Endometrial microvascular endothelial cells (primary cell): Measurements from ENCODE around the gene DSCAM. TPM values are rescaled to one million over a fixed set of nuclear protein-coding genes. Genes with fewer than 3 reads are reported as not detected.

Experiments
- in situ Hi-C: cut with HindIII; loops from 2 replicates; pipeline ENCODE4 v1.10.0; 2017; ENCODE audit warnings: low sequenced_read_pairs, low pct_unique_long_range_greater_than_20kb; ENCODE audit errors: inconsistent ontology term
- total RNA-seq: library from RNA; depleted of rRNA; stranded (reverse); fragments of >200 nt; gene quantifications from one replicate; pipeline ENCODE4 v1.2.3, GENCODE V29; 2015; ENCODE audit errors: inconsistent ontology term

DSCAM gene
- total RNA-seq, 1 donor from 2014 or later = not detected

DNA sequence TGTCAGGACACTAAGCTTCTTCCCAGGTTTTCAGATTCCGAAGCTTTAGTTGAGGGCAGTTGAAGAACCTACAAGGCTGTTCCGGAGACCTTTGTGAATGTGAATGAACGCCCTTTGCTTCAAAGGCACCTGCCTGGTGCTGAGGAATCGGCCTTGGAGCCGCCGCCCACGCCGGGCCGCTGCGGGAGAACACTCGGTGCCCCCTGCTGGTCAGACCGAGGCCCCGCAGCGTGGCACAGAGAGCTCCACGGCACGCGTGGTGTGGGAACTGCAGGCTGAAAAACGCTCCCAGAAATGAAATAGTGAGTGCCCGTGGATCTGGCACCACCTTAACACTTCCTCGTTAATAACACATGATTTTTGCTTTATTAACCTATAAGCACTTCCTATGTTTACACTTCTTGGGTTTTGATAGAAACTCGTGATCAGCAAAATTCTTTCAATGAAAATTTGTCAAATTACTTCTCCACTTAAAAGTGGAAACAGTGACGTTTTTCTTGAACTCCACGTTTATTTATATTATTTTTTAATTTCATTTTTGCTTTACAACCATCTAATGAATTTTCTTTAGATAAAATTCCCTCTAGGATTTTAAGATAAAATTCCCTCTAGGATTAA, 460.6 kb downstream of the DSCAM start:
- in situ Hi-C loops = no loop called here

- in situ Hi-C loops = no loop called here
Observed at GRCh38 chr21:40385883-40386282, 461.1 kb downstream of the DSCAM start.

- in situ Hi-C loops = no loop called here
Observed at GRCh38 chr21:40383951-40384350, 463.0 kb downstream of the DSCAM start.

DNA sequence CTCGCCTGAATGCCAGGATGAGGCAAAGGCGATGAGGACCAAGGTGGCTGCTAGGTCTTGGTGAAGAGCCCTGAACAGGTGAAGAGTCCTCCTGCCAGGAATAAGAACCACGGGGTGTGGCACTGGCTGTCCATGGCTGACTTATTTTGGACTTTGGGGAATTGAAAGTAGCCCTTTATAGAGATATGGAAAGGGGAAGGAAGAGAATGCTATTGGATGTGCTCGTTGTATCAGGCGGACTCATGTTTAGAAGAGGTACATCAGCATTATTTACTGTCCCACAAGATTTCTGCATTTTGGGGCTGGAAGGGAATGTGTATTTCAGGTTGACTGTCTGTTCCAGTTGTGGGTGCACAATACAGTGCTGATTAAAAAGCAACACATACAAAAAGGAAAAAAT, 465.8 kb downstream of the DSCAM start:
- in situ Hi-C loops = no loop called here

GRCh38 chr21:40379881-40380810, 466.8 kb downstream of the DSCAM start:
- in situ Hi-C loops = no loop called here

DNA sequence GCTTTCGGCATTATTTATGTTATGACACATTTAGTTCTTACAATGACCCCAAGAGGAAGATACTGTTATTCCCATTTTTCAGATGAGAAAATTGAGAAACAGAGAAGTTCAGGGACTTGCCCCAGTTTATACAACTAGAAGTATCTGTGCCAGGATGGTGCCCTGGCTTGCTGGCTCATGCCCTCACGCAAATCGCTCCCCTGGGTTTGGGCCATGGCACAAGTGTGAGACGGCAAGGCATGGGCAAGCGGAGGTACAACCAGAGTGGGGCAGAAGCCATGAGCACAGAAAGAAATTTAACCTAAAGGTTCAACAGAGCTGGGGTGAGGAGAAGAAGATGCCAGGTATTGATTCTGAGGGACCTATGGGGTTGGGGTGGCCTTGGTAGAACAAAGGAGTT, 469.8 kb downstream of the DSCAM start:
- in situ Hi-C loops = no loop called here

- in situ Hi-C loops = no loop called here
Observed at GRCh38 chr21:40373761-40374160, 473.2 kb downstream of the DSCAM start.

DNA sequence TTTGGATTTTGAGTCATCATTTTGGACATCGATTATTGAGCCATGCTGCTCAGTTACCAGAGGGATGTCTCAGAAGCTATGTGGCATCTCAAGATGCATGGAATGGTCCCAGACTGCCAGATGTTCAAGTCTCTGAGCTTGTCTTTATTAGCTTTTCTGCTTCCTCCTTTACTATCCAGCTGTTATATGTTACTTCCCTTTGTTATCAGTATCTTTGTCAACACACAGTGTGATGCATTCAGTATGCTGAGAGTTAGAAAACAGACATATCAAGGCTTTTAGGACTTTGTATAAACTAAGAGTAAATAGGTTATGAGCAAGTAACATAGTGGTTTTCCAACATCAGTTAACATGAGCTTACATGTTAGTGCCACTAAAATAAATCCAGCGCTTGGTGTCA, 474.5 kb downstream of the DSCAM start:
- in situ Hi-C loops = no loop called here

DNA sequence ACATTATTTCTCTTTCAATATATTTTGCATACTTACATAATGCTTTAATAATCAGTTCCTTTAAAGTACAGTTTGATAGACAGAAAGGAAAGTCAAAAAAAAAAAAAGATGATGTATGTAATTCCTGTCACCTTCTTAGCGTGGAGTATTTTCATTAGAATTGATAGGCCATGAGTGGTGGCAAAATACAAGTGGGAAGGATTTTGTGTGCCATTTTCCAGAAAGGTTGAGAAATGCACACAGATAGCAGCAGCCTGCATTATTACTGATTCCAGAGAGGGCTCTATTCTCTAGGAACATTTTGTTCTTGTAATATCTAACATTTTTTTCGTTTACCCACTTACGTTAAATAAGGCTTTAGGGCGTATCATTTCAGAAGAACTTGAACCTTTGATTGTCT, 475.6 kb downstream of the DSCAM start:
- in situ Hi-C loops = no loop called here

DNA sequence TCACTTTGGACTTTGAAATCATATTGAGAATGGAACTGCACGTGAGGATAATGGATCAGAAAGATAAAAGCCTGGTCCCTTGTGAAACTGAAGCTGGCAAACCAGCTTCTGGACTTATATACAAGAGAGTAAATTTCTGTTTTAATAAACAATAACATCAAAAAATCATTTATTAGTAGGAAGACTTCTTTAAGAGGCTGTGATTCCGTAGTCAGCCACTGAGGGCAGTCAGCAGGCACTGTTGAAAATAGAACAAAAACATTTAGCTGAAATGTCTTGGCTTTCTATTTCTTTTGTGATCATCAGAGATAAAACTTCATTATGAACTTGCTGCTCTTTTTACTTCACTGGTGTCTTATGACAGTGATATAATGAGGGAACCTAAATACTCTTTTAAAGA, 490.3 kb downstream of the DSCAM start:
- in situ Hi-C loops = no loop called here

DNA sequence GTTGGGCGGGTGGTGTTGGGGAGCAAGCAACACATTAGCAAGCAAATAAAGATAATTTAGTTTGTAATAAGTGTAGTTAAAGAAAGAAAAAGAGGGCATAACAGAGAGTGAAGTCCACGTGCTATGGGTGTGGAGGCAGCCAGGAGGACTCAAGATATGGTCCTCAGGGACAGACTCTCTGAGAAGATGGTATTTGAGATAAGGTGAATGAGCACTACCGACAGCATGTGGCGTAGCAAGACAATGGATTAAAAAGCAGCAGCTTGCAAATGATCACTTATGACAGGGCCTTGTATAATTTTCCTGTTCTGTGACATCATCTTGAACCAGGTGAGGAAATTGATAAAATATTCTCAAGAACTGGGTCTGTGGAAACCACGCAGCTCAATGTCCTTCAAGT, 491.9 kb downstream of the DSCAM start:
- in situ Hi-C loops = no loop called here

GRCh38 chr21:40351006-40351405, 496.0 kb downstream of the DSCAM start:
- in situ Hi-C loops = no loop called here

- in situ Hi-C loops = no loop called here
Observed at GRCh38 chr21:40349591-40349990, 497.4 kb downstream of the DSCAM start.

- in situ Hi-C loops = no loop called here
Observed at GRCh38 chr21:40345711-40346321, 501.1 kb downstream of the DSCAM start.

DNA sequence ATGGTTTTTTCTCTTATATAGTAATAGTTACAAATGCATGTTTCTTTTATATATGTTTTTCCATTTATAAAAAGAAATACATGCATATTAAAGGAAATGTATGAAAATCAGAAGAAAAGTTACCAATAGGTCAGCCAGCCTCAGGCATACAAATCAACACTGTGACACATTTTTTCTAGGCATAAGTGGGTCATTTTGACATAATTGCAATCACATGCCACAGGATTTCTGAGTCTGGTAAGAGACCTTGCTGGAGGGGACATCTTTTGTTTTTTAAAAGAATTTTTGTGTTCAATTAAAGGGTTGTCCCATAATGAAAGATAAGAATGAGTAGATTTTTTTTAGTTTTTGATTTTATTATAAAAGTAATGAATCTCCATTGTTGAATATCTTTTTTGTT, 506.6 kb downstream of the DSCAM start:
- in situ Hi-C loops = no loop called here

DNA sequence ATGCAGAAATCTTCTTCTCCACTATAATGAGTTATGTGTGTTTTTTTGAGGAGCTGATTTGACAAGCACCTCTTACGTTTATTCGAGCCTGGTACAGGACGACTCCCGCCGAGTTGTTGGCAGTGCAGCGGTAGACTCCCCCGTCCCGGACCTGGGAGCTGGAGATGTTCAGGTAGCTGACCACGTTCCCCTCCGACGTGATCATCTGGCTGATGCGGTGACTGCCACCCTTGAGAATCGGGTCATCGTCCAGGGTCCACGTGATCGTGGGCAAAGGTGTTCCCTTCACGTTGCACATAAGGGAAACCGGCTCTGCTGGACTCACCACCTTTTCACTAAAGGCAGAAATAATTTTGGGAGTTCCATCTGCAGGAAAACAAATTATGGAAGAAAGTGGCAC, 507.9 kb downstream of the DSCAM start:
- in situ Hi-C loops = no loop called here

DNA sequence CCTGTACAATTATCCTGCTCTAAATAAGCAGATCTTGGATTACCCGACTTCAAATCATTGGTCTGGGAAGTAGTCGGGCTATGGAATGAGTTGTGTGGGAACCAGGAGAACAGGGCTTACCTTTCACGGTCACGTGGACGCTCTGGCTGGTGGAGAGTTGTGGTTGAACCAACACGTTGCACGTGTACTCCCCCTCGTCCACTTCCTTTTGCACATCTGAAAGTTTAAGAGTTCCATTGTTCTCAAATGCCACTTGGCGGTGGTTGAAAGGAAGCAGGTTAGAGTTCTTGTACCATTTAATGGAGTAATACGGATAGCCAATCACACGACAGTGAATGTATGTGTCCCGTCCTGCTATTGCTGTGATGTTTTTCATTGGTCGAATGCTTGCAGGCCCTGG, 509.0 kb downstream of the DSCAM start:
- in situ Hi-C loops = no loop called here

DNA sequence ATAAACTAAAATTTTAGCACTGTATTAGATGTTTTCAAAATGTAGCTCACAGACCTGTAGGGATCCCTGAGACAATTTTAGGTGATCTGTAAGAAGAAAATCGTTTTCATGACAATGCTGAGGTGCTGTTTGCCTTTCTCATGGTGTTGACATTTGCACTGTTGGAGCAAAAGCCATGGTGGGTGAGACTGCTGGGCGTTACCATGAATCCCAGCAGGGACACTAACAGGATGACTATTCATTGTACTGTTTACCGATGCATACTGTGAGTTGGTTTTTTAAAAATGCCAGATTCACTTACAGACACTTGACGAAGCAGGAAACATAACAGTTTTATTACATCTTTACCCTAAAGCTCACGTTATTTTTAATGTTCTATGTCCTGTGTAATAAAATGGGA, 511.3 kb downstream of the DSCAM start:
- in situ Hi-C loops = no loop called here

DNA sequence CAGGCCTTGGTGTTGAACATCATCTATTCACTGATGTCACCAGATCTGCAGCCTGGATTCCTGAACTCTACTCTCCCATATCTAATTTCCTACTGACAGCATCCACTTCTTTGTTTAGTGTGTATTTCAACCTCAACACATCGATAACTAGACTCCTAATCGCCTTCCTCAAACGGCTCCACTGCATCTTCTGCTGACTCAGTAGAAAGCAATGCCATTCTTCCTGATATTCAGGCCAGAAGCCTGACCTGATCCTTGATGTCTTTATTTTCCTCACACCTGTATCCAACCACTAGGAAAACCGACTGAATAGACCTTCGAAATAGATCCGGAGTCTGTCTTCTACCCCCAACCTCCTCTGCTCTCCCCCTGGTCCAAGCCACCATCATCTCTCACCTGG, 512.8 kb downstream of the DSCAM start:
- in situ Hi-C loops = no loop called here

DNA sequence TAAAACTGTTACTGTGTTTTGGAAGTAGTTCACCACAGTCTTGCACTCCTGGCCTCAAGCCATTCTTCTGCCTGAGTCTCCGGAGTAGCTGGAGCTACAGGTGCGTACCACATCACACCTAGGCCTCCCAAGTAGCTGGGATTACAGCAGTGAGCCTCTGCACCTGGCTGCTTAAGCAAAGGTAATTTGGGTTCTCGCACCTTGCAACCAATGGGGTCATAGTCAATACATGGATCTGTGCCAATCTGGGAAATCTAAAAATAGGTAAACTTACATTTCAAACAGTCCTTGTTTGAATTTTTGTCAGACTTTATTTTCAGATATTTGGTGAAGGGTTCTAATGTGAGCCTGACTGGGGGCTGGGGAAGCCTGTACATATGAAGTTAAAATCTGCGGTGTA, 513.2 kb downstream of the DSCAM start:
- in situ Hi-C loops = no loop called here
